Activated CD8-positive, alpha-beta T cell treated with anti-CD3 and anti-CD28 coated beads, Interleukin-2, amount 10 ng/mL, durations not matched to agents 7 days and 5 days (primary cell): ENCODE results near the gene FGF14. TPM values are rescaled to one million over a fixed set of nuclear protein-coding genes. Genes with fewer than 3 reads are reported as not detected.

Experiments used
- ATAC-seq: fragments of 150-1000 bp; cut with Tn5 transposase; one replicate; pipeline ENCODE4 v1.10.0; 2021; ENCODE audit warnings: moderate library complexity
- CTCF ChIA-PET: fragments of 350-600 bp; sonication (Branson Sonifier 250); formaldehyde crosslinking; loops from one replicate; lab custom pipeline; 2021; ENCODE audit warnings: antibody characterized with exemption; lab: Charles Lee
- POLR2A ChIA-PET: fragments of 350-600 bp; sonication (Branson Sonifier 250); formaldehyde crosslinking; loops from one replicate; lab custom pipeline; 2021; ENCODE audit warnings: antibody characterized with exemption; lab: Charles Lee
- DNase-seq: peaks from one replicate; pipeline ENCODE4 v3.0.0-alpha.2; 2020
- H3K27ac Mint-ChIP-seq: one replicate; pipeline ENCODE4 v1.8.0; 2021; ENCODE audit warnings: mild to moderate bottlenecking, mixed read lengths
- H3K27me3 Mint-ChIP-seq: one replicate; pipeline ENCODE4 v1.8.0; 2021; ENCODE audit warnings: low read depth, mixed read lengths
- H3K36me3 Mint-ChIP-seq: one replicate; pipeline ENCODE4 v1.8.0; 2021; ENCODE audit warnings: low read depth, mixed read lengths
- H3K4me1 Mint-ChIP-seq: one replicate; pipeline ENCODE4 v1.8.0; 2021; ENCODE audit warnings: low read depth, mixed read lengths
- H3K4me3 Mint-ChIP-seq: one replicate; pipeline ENCODE4 v1.8.0; 2021; ENCODE audit warnings: mild to moderate bottlenecking, mixed read lengths
- H3K9me3 Mint-ChIP-seq: one replicate; pipeline ENCODE4 v1.8.0; 2022; ENCODE audit warnings: mixed read lengths; ENCODE audit not compliant: insufficient read depth
- total RNA-seq, 2 experiments: library from RNA; stranded (reverse); gene quantifications; one replicate each; pipeline ENCODE4 v1.2.3, GENCODE V29; 2021

The FGF14 gene
- total RNA-seq, 2 experiments from 2014 or later, result not detected

DNA sequence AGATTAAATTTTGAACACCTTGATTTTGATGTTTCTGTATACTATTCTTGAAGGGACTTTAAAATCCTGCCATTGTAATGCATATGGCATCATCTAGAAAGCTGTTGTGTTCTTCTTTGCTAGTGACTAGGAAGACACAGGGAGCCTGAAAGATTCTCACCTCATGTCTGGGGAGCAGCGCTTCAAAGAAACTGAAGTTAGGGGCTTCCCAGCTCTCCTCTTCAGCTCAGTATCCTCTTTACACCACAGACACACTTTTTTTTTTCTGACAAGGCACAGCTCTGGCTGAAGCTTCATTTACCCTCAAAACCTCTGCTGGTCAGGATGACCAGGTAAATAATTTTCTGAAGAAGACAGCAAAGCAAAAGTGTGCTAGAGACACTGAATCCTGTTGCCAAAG is 693.7 kb downstream of the FGF14 start:
- Mint-ChIP-seq H3K4me1 (peaks cover 13% of the 10 kb centered on the region), H3K4me3 (no peak overlapping the region), H3K27me3 (peaks cover 18% of the 10 kb centered on the region), H3K36me3 (no peaks in the 10 kb centered on the region), H3K9me3 (no peaks in the 10 kb centered on the region), H3K27ac (no peak overlapping the region)
- DNase-seq (no peak), ATAC-seq (no peak)
- ChIA-PET CTCF (no interaction called here), POLR2A (no interaction called here)

DNA sequence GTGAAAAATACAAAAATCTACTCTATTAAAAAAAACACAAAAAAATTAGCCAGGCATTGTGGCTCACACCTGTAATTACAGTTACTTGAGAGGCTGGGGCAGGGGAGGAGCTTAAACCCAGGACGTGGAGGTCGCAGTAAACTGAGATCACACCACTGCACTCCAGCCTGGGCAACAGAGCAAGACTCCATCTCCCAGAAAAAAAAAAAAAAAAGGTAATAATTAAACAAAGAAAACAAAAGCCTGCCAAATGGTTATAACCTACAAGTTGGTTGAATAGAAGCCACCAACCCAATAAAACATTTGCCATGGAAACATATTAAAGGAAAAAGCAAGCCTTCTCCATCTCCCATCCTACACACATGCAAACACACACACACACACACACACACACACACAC is 694.2 kb downstream of the FGF14 start:
- H3K27ac Mint-ChIP-seq, result no peak overlapping the region
- peaks cover 13% of the 10 kb centered on the region for H3K4me1 Mint-ChIP-seq
- peaks cover 17% of the 10 kb centered on the region for H3K27me3 Mint-ChIP-seq
- ChIA-PET POLR2A (interaction anchor here (0.9 kb wide), 1 partner anchor 12 kb away, joined by 3 read pairs; no protein-coding TSS in a partner anchor), CTCF (no interaction called here)
- ATAC-seq, result no peak
- no peaks in the 10 kb centered on the region for H3K36me3 Mint-ChIP-seq
- no peaks in the 10 kb centered on the region for H3K9me3 Mint-ChIP-seq
- H3K4me3 Mint-ChIP-seq, result no peak overlapping the region
- no peak for DNase-seq

DNA sequence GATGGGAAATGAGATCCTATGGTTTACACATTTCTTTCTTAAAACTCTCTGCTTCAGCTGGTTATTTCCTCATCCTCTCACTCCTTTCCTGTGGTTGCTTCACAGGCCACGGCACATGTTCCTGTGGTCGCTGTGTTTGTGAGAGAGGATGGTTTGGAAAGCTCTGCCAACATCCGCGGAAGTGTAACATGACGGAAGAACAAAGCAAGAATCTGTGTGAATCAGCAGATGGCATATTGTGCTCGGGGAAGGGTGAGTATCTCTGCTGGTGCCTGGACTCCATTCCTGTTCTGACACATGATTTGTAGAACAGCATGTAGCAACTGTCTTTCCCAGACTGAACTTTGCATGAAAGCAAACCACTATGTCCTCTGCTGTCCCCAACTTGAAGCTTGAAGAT is 695.2 kb downstream of the FGF14 start:
- peaks cover 17% of the 10 kb centered on the region for H3K27me3 Mint-ChIP-seq
- no peaks in the 10 kb centered on the region for H3K36me3 Mint-ChIP-seq
- ChIA-PET CTCF (no interaction called here), POLR2A (interaction anchor here (0.9 kb wide), 1 partner anchor 11 kb away, joined by 3 read pairs; no protein-coding TSS in a partner anchor)
- no peak overlapping the region for H3K4me3 Mint-ChIP-seq
- DNase-seq (peak; percentile 36), ATAC-seq (no peak)
- H3K27ac Mint-ChIP-seq, result no peak overlapping the region
- no peaks in the 10 kb centered on the region for H3K9me3 Mint-ChIP-seq
- peaks cover 13% of the 10 kb centered on the region for H3K4me1 Mint-ChIP-seq

DNA sequence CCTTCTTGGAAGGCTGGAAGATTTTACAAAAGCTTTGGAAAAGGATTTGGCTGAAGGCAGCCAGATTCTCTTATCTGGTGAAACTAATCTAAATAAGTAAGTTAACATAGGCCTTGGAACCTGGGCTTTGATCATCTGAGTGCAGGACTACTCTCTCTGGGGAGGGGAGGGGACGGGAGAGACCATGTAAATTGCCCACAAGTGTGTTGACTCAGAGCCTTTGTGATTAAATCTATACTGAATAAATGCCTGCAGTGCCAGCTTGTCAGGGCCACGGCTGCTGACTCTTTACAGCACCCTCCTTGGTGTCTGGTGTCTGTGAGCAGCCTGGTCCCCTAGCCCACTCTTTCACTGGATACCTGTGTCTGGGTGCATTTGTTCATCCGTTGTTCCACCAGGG is 698.0 kb downstream of the FGF14 start:
- no peak overlapping the region for H3K27ac Mint-ChIP-seq
- no peak for ATAC-seq
- no peak for DNase-seq
- ChIA-PET CTCF (no interaction called here), POLR2A (no interaction called here)
- H3K36me3 Mint-ChIP-seq, result no peaks in the 10 kb centered on the region
- no peak overlapping the region for H3K4me3 Mint-ChIP-seq
- peaks cover 17% of the 10 kb centered on the region for H3K27me3 Mint-ChIP-seq
- no peaks in the 10 kb centered on the region for H3K9me3 Mint-ChIP-seq
- H3K4me1 Mint-ChIP-seq, result peaks cover 13% of the 10 kb centered on the region

DNA sequence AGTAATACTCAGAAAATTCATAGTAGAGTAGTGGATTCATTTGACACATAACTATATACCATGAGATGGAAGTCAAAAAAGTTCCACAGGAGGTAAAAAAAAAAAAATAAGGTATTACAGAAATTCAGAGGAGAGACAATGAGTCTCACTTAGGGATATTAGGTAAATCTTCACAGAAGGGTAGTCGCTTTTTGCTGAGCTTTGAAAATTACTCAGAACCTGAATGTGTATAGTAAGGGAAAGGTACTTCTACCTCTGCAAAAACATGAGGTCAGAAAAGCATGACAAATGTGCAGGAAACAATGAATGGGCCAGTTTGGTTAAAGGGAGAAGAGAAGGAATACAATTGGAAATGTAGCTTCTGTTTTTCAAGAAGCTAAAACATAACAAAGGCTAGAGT is 698.8 kb downstream of the FGF14 start:
- no peaks in the 10 kb centered on the region for H3K36me3 Mint-ChIP-seq
- no peak overlapping the region for H3K27ac Mint-ChIP-seq
- CTCF ChIA-PET, result no interaction called here
- peaks cover 13% of the 10 kb centered on the region for H3K4me1 Mint-ChIP-seq
- peaks cover 17% of the 10 kb centered on the region for H3K27me3 Mint-ChIP-seq
- DNase-seq (no peak), ATAC-seq (no peak)
- no peak overlapping the region for H3K4me3 Mint-ChIP-seq
- no peaks in the 10 kb centered on the region for H3K9me3 Mint-ChIP-seq
- POLR2A ChIA-PET, result no interaction called here

DNA sequence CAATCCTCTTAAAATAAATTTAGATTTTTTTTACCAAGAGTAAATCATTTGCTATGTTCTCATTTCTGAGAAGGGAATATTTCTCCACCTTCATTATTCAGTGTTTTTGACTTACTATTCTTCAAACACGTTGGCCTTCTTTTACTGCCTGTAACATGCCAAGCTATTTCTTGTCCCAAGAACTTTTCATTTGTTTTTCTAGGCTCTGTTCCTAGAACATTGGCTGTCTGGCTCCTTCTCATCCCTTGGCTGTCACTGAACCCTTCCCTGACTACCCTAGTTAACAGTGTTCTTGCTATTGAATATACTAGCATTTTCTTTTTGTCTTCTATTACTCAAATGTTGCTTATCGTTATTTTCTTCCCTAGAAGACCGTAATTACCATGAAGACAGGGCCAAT is 701.2 kb downstream of the FGF14 start:
- POLR2A ChIA-PET, result no interaction called here
- H3K4me3 Mint-ChIP-seq, result no peak overlapping the region

DNA sequence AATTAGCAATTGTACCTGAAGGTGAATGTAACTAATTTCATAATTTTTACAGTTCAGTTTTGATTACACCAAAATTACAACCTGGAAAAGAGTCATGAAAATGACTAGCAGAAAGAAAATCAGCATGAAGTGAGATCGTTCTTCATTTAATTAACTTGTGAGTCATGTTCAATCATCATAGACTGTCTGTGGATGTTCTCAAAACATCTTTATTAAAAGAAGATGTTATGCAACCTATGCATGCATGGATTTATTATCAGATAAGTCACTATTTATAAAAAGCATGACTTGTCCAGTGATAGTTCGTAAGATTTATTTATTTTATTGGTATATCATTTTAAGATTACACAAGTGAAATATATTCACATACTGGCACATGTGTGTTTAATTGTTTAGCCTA is 703.4 kb downstream of the FGF14 start:
- Mint-ChIP-seq H3K27me3 (peaks cover 3% of the 10 kb centered on the region), H3K36me3 (no peaks in the 10 kb centered on the region), H3K4me1 (no peaks in the 10 kb centered on the region), H3K27ac (no peak overlapping the region), H3K9me3 (no peaks in the 10 kb centered on the region), H3K4me3 (no peak overlapping the region)
- CTCF ChIA-PET, result no interaction called here
- ATAC-seq (no peak), DNase-seq (no peak)
- POLR2A ChIA-PET, result no interaction called here

More for the DNA sequence above, 701.2 kb downstream of the FGF14 start:
- CTCF ChIA-PET, result no interaction called here
- no peak for DNase-seq
- no peak for ATAC-seq
- peaks cover 1% of the 10 kb centered on the region for H3K4me1 Mint-ChIP-seq
- H3K36me3 Mint-ChIP-seq, result no peaks in the 10 kb centered on the region
- H3K27ac Mint-ChIP-seq, result no peak overlapping the region
- peaks cover 13% of the 10 kb centered on the region for H3K27me3 Mint-ChIP-seq
- no peaks in the 10 kb centered on the region for H3K9me3 Mint-ChIP-seq

DNA sequence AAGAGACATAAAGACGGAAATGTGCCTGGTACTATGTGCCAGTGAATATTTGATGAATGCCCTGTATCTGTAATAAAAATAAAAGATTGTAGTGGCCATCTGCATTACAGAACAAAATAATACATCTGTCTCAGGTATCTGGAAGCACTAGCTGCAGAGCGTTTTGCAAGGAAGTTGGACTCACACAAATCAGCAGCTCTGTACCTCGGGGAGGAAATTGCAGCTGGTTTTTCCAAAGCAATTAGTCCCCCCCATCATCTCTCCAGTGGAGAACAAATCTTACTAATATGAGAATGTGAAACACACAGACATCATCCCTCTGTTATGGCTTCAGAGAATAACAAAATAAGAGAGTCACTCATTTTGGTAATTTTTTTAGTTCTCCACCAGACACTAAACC is 704.1 kb downstream of the FGF14 start:
- Mint-ChIP-seq H3K36me3 (no peaks in the 10 kb centered on the region), H3K9me3 (no peaks in the 10 kb centered on the region), H3K4me1 (no peaks in the 10 kb centered on the region), H3K4me3 (no peak overlapping the region), H3K27me3 (no peaks in the 10 kb centered on the region), H3K27ac (no peak overlapping the region)
- no peak for DNase-seq
- ChIA-PET CTCF (no interaction called here), POLR2A (no interaction called here)
- ATAC-seq, result no peak

DNA sequence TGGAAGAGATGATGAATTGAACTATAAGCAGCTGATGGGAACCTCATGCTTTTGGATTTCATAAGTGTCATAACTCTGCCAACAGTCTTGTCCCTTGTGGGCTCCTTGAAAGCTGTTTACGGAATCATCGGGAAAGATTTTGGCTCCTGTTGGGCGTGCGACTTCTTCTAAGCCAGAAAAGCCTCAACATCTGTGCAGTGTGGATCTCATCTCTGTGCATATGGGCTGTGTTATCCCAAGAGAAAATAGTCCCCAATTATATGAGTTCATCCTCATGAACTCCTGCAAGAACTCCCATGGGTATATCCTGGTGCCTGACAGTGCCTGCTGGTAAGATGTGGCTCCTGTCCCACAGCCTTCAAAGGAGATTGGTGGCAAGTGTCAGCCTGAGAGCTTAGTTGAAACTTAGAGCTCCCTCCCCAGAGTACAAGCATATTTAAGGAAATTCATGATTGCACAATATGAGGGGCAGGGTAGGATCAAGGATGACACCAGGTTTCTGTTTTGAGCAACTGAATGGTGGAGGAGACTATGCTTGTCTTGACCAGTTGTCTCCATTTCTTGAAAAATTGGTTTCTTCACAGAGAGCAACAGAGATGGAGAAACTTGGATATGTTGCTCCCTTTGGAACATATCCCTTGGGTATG is 705.9 kb downstream of the FGF14 start:
- Mint-ChIP-seq H3K27ac (no peak overlapping the region), H3K4me3 (no peak overlapping the region), H3K4me1 (no peaks in the 10 kb centered on the region), H3K36me3 (no peaks in the 10 kb centered on the region), H3K27me3 (no peaks in the 10 kb centered on the region), H3K9me3 (no peaks in the 10 kb centered on the region)
- DNase-seq (no peak), ATAC-seq (no peak)
- CTCF ChIA-PET, result no interaction called here
- POLR2A ChIA-PET, result interaction anchor here (1.1 kb wide), 1 partner anchor 11 kb away, joined by 3 read pairs; no protein-coding TSS in a partner anchor

DNA sequence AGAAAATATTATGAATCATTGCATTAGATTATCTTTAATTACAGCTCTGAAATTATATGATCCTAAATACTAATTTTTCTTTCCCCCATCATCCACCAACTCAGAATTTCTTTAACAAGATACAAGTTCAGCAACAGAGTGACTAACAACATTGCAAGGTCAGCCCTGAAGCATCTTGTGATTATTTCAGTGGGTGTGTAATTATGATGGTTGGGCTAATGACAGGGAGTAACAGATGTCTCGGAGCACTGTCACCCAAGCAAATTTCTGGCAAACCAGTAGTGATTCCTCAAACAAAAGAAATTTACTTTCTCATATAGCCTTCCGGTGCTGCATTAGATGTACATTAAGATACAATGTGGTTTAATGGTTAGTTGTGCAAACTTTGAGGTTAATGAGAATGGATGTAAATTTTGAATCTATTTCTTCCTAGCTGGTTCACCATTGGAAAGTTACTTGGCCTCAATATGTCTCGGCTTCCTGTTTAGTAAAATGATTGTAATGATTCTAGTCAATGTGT is 710.4 kb downstream of the FGF14 start:
- POLR2A ChIA-PET, result no interaction called here
- Mint-ChIP-seq H3K36me3 (no peaks in the 10 kb centered on the region), H3K4me3 (no peak overlapping the region), H3K27ac (no peak overlapping the region), H3K27me3 (peaks cover 4% of the 10 kb centered on the region), H3K9me3 (no peaks in the 10 kb centered on the region), H3K4me1 (no peaks in the 10 kb centered on the region)
- ATAC-seq, result no peak
- CTCF ChIA-PET, result no interaction called here
- no peak for DNase-seq

DNA sequence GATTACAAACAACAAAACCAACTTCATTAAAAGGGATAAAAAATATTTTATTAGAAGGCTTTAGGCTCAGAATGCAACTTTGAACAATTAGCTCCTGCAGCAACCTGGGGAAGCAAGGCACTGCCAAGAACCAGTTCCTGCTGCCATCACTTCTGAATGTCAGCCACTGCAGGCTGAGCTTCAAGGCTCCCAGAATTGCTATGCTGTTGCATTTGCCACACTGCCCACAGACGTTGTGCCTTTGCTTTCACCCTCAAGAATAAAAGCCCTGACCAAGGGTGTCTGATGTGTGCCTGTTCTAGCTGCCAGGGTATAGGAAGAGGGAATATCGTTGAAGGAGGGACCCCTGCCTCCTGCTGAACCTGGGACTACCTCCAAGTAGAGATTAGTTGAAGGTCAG is 711.0 kb downstream of the FGF14 start:
- DNase-seq (no peak), ATAC-seq (no peak)
- no peak overlapping the region for H3K27ac Mint-ChIP-seq
- no peaks in the 10 kb centered on the region for H3K4me1 Mint-ChIP-seq
- no peak overlapping the region for H3K4me3 Mint-ChIP-seq
- ChIA-PET CTCF (no interaction called here), POLR2A (no interaction called here)
- peaks cover 4% of the 10 kb centered on the region for H3K27me3 Mint-ChIP-seq
- H3K36me3 Mint-ChIP-seq, result no peaks in the 10 kb centered on the region
- H3K9me3 Mint-ChIP-seq, result no peaks in the 10 kb centered on the region

DNA sequence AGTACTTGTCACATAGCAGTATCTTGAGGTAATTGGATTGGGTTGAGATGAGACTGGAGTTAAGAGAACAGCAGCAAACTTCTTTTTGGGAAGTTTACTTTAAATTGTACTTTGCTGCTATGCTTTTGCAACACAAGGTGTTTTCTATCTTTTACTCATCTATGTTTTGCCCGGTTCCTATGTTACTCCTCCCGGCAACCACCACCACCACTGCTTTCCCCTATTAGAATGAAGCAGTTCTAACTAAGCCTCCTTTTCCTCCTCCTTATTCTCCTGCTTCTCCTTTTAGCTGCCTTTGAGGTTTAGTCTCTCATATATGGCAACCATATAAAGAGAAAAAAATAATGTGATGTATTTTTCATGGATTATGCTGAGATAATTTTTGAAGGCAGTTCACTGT is 715.8 kb downstream of the FGF14 start:
- Mint-ChIP-seq H3K36me3 (no peaks in the 10 kb centered on the region), H3K4me1 (no peaks in the 10 kb centered on the region), H3K27me3 (peaks cover 7% of the 10 kb centered on the region), H3K4me3 (no peak overlapping the region), H3K27ac (no peak overlapping the region), H3K9me3 (no peaks in the 10 kb centered on the region)
- DNase-seq, result no peak
- no peak for ATAC-seq
- CTCF ChIA-PET, result no interaction called here
- POLR2A ChIA-PET, result no interaction called here

DNA sequence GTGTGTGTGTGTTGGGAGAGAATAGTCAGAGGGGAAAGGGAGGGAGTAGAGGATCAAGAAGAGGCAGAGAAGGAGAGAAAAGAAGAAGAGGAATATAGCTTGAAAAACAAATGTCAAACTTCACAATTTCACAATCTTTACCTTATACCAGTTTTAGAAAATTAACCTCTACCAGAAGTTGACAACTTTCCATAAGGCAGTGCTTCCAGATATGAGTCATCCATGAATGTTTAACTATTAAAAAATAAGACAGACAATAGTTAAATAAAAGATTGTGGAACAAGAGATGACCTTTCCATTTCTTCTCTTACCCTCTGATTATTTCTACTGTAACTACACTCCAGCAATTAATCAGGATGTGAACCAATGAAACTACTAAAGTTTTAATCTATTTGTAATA is 720.0 kb downstream of the FGF14 start:
- CTCF ChIA-PET, result no interaction called here
- ATAC-seq, result no peak
- Mint-ChIP-seq H3K27me3 (peaks cover 5% of the 10 kb centered on the region), H3K9me3 (no peaks in the 10 kb centered on the region), H3K27ac (no peak overlapping the region), H3K36me3 (no peaks in the 10 kb centered on the region), H3K4me3 (no peak overlapping the region), H3K4me1 (no peaks in the 10 kb centered on the region)
- POLR2A ChIA-PET, result no interaction called here
- DNase-seq, result no peak
